Endothelial cell (in vitro differentiated cells): Measurements from ENCODE around the gene TP53INP2. TPM values are rescaled to one million over a fixed set of nuclear protein-coding genes. Genes with fewer than 3 reads are reported as not detected.
"Not testable (repeated sequence)": the region's sequence is repeated elsewhere in the genome, so short reads cannot be mapped to it uniquely, and the experiment has no call there.

ENCODE experiments used
- DNase-seq: peaks from one replicate; pipeline ENCODE4 v3.0.0; 2021; ENCODE audit warnings: low spot score
- H3K27ac Mint-ChIP-seq: one replicate; pipeline ENCODE4 v1.8.0; 2021; ENCODE audit warnings: mixed read lengths, inconsistent platforms; ENCODE audit not compliant: unreplicated experiment
- H3K27me3 Mint-ChIP-seq: one replicate; pipeline ENCODE4 v1.8.0; 2021; ENCODE audit warnings: mild to moderate bottlenecking, moderate library complexity, mixed read lengths, inconsistent platforms; ENCODE audit not compliant: unreplicated experiment
- H3K36me3 Mint-ChIP-seq: one replicate; pipeline ENCODE4 v1.8.0; 2021; ENCODE audit warnings: mild to moderate bottlenecking, low read depth, mixed read lengths, inconsistent platforms; ENCODE audit not compliant: unreplicated experiment
- H3K4me1 Mint-ChIP-seq: one replicate; pipeline ENCODE4 v1.8.0; 2021; ENCODE audit warnings: mild to moderate bottlenecking, mixed read lengths, inconsistent platforms; ENCODE audit not compliant: unreplicated experiment
- H3K4me3 Mint-ChIP-seq: one replicate; pipeline ENCODE4 v1.8.0; 2021; ENCODE audit warnings: mild to moderate bottlenecking, mixed read lengths, inconsistent platforms; ENCODE audit not compliant: unreplicated experiment
- H3K9me3 Mint-ChIP-seq: one replicate; pipeline ENCODE4 v1.8.0; 2021; ENCODE audit warnings: mixed read lengths, inconsistent platforms; ENCODE audit not compliant: unreplicated experiment
- CTCF ChIP-seq: fragments of 200-600 bp; sonication (generic); IDR thresholded peaks from one replicate; pipeline ENCODE4 v1.5.0; 2021; ENCODE audit warnings: antibody characterized with exemption; ENCODE audit not compliant: unreplicated experiment
- total RNA-seq: library from RNA; stranded (reverse); fragmentation: NEBNext Ultra II Directional; extraction: Animal tissue kit (Norgen Biotek cat#: 25700); gene quantifications from one replicate; pipeline ENCODE4 v1.2.1, GENCODE V29; 2021; ENCODE audit not compliant: unreplicated experiment

Gene TP53INP2
- total RNA-seq, 1 donor from 2014 or later = 68.5 TPM

DNA sequence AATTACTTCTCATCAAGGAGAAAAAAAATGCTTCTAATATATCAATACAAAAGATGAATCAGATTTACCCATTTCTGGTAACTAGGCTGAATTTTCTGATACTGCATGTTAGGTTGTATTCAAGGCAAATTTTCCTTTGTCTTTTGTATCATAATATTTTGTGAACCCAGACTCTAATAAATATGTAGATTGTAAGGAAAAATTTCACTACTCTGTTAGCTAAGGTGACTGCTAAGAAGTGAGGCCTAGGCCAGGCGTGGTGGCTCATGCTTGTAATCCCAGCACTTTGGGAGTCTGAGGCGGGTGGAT, 12.7 kb downstream of the TP53INP2 start:
- DNase-seq = no peak
- H3K4me1 Mint-ChIP-seq = peaks cover 3% of the 10 kb centered on the region
- peaks cover 17% of the 10 kb centered on the region for H3K36me3 Mint-ChIP-seq
- no peak for TF ChIP-seq CTCF
- H3K9me3 Mint-ChIP-seq = no peaks in the 10 kb centered on the region
- peaks cover 3% of the 10 kb centered on the region for H3K27me3 Mint-ChIP-seq
- no peak overlapping the region for H3K4me3 Mint-ChIP-seq
- no peak overlapping the region for H3K27ac Mint-ChIP-seq

DNA sequence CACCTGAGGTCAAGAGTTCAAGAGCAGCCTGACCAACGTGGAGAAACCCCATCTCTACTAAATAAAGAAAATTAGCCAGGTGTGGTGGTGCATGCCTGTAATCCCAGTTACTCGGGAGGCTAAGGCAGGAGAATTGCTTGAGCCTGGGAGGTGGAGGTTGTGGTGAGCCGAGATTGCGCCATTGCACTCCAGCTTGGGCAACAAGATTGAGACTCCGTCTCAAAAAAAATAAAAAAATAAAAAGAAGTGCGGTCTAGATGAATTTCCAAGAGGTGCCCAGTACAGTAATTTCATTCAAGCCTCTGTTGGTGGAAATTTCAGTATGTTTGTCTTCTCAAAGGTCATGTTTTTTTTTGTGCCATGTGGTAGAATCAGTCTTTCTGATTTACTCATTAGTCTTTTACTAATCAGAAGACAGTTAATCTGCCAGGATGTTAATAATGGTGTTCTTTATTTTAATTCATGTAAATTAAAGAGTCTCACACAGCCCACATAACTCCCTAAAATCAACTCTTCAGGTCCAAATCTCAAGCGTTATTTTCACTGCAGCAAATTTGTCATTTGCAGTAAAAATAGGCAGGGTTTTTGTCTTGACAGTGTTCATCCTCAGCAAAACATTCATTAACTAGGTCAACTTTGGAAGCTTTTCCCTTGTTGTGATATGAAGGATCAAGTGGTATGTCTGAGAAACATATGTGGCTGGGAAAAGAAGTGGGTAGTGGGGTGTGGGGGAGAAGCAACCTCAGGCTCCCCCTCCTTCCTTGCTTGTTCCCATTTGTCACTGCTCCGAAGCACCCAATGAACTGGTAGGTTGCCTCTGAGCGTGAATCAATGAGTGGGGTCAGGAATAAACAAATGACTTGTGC, 13.3 kb downstream of the TP53INP2 start:
- no peak for DNase-seq
- Mint-ChIP-seq H3K9me3 (no peaks in the 10 kb centered on the region), H3K4me1 (peaks cover 3% of the 10 kb centered on the region), H3K27me3 (peaks cover 3% of the 10 kb centered on the region), H3K27ac (no peak overlapping the region), H3K36me3 (peaks cover 12% of the 10 kb centered on the region), H3K4me3 (no peak overlapping the region)
- TF ChIP-seq CTCF = no peak

GRCh38 chr20:34719242-34720017, 15.3 kb downstream of the TP53INP2 start:
- not testable (repeated sequence) for DNase-seq, H3K9me3 Mint-ChIP-seq, H3K27ac Mint-ChIP-seq, H3K4me1 Mint-ChIP-seq, H3K4me3 Mint-ChIP-seq, H3K27me3 Mint-ChIP-seq
- peaks cover 13% of the 10 kb centered on the region for H3K36me3 Mint-ChIP-seq

DNA sequence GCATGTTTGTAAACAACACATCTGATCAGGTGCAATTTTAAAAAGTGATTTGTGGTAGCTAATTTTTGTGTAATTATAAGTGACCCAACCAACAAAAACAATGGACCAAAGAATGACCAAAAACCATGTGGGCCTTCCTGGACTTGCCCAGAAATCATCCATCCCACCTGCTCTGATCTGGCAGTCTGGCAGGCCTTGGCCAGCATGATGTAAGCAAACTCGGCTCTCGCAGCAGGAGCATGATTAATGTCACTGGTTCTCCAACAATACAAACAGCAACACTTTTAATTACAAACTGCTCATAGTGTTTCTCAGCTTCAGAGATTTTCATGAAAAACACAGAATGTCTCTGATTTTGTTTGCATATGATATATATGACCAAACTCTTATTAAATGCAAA, 16.1 kb downstream of the TP53INP2 start:
- H3K36me3 Mint-ChIP-seq = peaks cover 16% of the 10 kb centered on the region
- no peak overlapping the region for H3K4me3 Mint-ChIP-seq
- H3K27ac Mint-ChIP-seq = no peak overlapping the region
- no peaks in the 10 kb centered on the region for H3K4me1 Mint-ChIP-seq
- H3K9me3 Mint-ChIP-seq = no peaks in the 10 kb centered on the region
- DNase-seq = no peak
- no peak for TF ChIP-seq CTCF
- H3K27me3 Mint-ChIP-seq = peaks cover under 1% of the 10 kb centered on the region

DNA sequence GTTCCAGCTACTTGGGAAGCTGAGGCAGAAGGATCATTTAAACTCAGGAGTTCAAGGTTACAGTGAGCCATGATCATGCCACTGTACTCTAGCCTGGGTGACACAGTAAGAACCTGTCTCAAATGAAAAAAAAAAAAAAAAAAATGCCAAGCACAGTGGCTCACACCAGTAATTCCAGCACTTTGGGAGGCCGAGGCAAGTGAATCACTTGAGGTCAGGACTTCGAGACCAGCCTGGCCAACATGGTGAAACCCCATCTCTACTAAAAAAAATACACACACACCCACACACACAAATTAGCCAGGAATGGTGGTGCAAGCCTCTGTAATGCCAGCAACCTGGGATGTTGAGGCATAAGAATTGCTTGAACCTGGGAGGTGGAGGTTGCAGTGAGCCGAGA, 18.4 kb downstream of the TP53INP2 start:
- not testable (repeated sequence) for H3K27ac Mint-ChIP-seq, H3K4me1 Mint-ChIP-seq, DNase-seq, H3K9me3 Mint-ChIP-seq, H3K27me3 Mint-ChIP-seq, H3K4me3 Mint-ChIP-seq
- peaks cover 28% of the 10 kb centered on the region for H3K36me3 Mint-ChIP-seq

DNA sequence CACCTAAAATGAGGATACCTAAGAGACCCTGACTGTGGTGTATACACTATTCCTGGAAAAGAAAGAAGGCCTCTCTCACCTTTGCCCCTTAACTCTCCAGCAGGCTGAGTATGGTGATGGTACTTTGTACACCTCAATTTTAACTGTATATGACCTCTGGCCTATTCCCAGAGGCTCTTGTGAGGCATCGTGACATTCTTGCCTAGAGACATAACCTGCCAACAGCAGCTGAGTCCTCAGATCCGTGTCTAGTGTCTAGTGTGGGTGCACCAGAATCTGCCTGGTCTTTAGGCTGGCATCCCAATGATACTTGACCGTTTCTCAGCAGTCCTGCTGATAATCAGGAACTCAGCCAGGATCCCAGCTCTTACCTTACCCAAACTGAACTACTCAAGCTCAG, 20.0 kb downstream of the TP53INP2 start:
- Mint-ChIP-seq H3K4me3 (no peak overlapping the region), H3K36me3 (peaks cover 28% of the 10 kb centered on the region), H3K27me3 (no peaks in the 10 kb centered on the region), H3K4me1 (no peaks in the 10 kb centered on the region), H3K27ac (no peak overlapping the region), H3K9me3 (no peaks in the 10 kb centered on the region)
- no peak for TF ChIP-seq CTCF
- DNase-seq = no peak
